Bladder microvascular endothelial cell (primary cell): ENCODE measurements around the gene ACTRT2. TPM values are rescaled to one million over a fixed set of nuclear protein-coding genes. Genes with fewer than 3 reads are reported as not detected.

ENCODE experiments used
- total RNA-seq: library from RNA; depleted of rRNA; stranded (reverse); fragments of >200 nt; gene quantifications from 2 replicates; pipeline ENCODE4 v1.2.3, GENCODE V29; 2014

The ACTRT2 gene
- total RNA-seq, result not detected in 2 replicates

DNA sequence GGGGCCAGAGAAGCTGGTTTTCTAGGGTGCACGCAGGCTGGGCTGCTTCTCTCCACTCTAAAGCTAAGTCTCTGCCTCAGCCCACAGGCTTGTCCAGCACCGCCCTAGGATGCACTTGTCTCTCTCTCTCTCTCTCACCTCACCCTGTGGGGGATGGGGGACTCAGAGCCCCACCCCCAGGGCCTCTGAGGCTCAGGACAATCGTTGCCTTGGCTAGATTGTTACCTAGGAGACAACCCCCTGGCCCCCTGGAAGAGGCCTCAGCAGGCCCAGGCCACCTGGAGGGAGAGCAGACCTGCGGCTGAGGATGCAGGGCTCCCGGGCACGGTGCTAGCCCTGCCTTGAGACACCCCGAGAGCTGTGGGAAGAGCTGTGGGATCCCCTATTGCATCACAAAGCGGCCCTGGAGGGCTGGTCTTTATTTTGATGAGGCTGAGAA is at the start of gene ACTRT2:
Gene ACTRT2 (plus strand): TSS at position 235 of the 439 bp plus-strand sequence. CDS start 220 bp downstream, outside the sequence.

DNA sequence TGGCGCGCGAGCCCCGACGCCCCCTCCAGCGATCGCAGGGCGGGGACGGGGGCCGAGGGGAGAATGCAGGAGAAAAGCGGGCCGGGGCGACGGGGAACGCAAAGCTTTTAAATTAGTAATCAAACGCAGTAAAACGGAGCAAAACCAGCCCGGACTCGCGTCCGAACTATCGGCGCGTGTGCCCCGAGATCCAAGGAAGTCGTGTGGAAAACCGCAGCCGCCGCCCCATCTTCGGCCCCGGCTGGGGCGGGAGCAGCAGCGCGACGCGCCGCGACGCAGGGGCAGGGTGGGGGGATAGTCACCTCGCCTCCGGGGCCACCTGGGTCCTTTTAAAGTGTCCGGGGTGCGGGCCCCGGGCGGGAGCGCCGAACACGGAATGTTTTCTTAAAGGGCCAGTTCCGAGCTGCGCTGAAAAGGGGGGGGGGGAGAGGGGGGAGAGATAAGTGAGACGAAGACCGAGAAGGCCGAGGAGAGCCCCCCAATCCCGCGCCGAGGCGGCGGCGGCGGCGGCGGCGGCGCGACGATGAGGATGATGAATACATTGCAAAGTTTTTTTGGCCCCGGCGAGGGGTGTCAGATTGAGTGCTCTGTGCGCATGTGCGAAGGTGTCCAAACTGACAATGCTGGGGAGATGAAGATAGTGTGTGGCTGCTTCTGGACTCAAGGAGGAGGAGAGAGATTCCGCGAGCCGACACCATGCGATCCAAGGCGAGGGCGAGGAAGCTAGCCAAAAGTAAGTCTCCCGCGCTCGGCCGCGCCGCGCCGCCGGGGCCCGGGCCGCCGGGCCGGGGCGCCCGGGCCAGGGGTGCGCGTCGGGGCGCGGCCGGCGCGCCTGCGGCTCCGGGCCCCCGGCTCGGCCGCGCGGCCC is 47.5 kb downstream of the ACTRT2 start, which contains the start of gene PRDM16:
Gene PRDM16 (plus strand): TSS at position 640 of the 868 bp plus-strand sequence. CDS start 57 bp downstream, at position 697.

Other genes with a start within 250 kb of the ACTRT2 start
- under 0.01 and 0.06 TPM in 2 replicates for gene TTC34, start 219.8 kb upstream of the ACTRT2 start, total RNA-seq
- gene PRDM16, start 47.7 kb downstream of the ACTRT2 start, total RNA-seq, result under 0.01 and 0.19 TPM in 2 replicates